Omental fat pad (tissue), 4 donors: ENCODE measurements around the gene PTPRD. TPM values are rescaled to one million over a fixed set of nuclear protein-coding genes. Genes with fewer than 3 reads are reported as not detected.

Experiments
- ATAC-seq: fragments of 150-250 bp; one replicate; pipeline ENCODE4 v1.9.1; 2016; ENCODE audit warnings: mild to moderate bottlenecking, moderate library complexity; ENCODE audit not compliant: low FRiP score
- DNase-seq: peaks from one replicate; pipeline ENCODE4 v3.0.0-alpha.2; 2019; ENCODE audit warnings: low spot score
- total RNA-seq, 4 donors: library from RNA; depleted of rRNA; stranded (reverse); fragments of >200 nt; gene quantifications; one replicate each; pipeline ENCODE4 v1.1.0, GENCODE V29; 2016
- TF ChIP-seq, protein P1 (sequence below), 3 donors: fragments of 450-650 bp; IDR thresholded peaks; one replicate each; pipeline ENCODE4 v1.5.1; 2016 to 2017; ENCODE audit warnings: antibody characterized with exemption in 3 of 3, mild to moderate bottlenecking in 3 of 3, moderate library complexity in 2 of 3

PTPRD gene
- total RNA-seq, 4 donors from 2014 or later, result 3.5 to 34.2 (median 11.2) TPM

- no peak for DNase-seq
- TF ChIP-seq, protein P1, sequence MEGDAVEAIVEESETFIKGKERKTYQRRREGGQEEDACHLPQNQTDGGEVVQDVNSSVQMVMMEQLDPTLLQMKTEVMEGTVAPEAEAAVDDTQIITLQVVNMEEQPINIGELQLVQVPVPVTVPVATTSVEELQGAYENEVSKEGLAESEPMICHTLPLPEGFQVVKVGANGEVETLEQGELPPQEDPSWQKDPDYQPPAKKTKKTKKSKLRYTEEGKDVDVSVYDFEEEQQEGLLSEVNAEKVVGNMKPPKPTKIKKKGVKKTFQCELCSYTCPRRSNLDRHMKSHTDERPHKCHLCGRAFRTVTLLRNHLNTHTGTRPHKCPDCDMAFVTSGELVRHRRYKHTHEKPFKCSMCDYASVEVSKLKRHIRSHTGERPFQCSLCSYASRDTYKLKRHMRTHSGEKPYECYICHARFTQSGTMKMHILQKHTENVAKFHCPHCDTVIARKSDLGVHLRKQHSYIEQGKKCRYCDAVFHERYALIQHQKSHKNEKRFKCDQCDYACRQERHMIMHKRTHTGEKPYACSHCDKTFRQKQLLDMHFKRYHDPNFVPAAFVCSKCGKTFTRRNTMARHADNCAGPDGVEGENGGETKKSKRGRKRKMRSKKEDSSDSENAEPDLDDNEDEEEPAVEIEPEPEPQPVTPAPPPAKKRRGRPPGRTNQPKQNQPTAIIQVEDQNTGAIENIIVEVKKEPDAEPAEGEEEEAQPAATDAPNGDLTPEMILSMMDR (IDR thresholded peaks at IDR 0.05), result no peak
- ATAC-seq, result no peak
Observed at GRCh38 chr9:10438955-10439354, 173.8 kb downstream of the PTPRD start.

DNA sequence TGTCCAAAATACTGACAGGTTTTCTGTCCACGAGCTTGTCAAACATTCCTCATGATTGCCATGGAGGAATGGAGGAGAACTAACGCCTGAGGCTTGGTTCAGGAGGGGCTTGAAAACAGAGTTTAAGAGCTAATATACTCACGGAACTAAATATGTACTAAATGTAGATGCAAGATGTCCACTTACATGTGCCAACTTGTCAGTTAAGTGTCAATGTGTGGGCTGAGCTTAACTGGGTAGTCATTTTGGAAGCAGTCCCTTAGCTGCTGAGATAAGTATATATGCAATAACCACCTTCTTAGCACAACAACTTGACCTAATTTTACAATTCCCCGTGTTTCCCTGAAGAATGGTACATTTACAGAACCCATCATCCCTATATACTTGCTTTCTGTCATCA is 176.0 kb downstream of the PTPRD start:
- TF ChIP-seq, protein P1 (IDR thresholded peaks at IDR 0.05), result no peak
- DNase-seq (no peak), ATAC-seq (no peak)

DNA sequence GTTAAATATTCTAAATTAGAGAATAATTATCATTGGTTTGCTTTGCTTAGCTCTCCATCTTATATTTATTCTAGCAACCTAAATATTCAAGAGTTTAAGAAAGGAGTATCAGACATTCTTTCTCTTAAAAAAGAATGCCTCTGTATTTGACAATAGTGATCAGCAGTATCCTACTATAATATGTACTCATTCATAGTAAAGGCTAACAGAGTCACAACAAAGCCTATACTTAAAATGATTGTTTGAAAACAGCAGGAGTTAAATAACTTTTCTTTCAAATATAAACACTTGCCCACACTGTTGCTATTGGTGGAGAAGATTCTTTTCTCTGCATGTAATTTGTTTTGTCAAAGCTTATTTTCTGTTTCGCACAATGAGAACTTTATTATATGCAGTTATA is 178.4 kb downstream of the PTPRD start:
- no peak for ATAC-seq

GRCh38 chr9:10411272-10411671 is 201.5 kb downstream of the PTPRD start:
- TF ChIP-seq, protein P1 (IDR thresholded peaks at IDR 0.05), result no peak

More for the DNA sequence above, 178.4 kb downstream of the PTPRD start:
- TF ChIP-seq, protein P1 (IDR thresholded peaks at IDR 0.05), result no peak
- DNase-seq, result no peak

GRCh38 chr9:10403283-10403682 is 209.5 kb downstream of the PTPRD start:
- TF ChIP-seq, protein P1 (IDR thresholded peaks at IDR 0.05), result no peak
- no peak for DNase-seq
- ATAC-seq, result no peak

More at GRCh38 chr9:10411272-10411671, 201.5 kb downstream of the PTPRD start:
- DNase-seq (no peak), ATAC-seq (no peak)

DNA sequence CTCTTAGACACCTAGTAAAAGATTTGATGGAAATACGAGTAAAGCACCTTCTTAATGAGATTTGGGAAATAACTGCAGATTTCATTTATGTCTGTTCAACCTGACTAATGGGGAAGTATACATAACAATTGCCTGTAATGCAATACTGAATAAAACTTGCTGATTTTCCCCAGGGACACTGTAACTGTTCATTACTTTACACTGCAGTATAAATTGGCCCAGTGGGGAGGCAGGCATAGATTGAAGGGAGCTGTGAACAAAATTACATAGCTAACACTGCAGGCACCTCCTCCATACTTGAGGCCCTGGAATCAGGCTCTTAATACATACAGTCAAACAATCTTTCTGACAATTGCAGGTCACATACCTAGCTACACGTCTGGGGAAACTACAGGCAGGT is 216.2 kb downstream of the PTPRD start:
- TF ChIP-seq, protein P1 (IDR thresholded peaks at IDR 0.05), result no peak
- no peak for DNase-seq
- no peak for ATAC-seq

DNA sequence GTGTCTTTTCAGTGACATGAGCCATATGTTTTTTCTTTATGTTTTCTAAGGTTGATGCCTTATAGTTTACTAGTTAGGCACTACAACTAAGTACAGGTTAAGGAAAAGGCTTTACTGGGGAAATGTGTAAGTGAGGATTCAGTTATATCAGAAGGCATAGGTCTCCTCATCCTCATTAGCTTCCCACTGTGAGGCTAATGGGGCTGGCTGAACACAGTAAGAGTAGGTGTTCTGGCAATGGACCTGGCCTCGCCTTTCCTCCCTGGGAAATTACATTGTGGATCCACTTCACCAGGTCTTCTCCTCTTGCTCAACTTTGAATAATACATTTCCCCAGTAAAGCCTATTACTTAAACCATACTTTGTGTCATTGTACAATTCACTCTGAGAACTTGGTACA is 225.5 kb downstream of the PTPRD start:
- TF ChIP-seq, protein P1 (IDR thresholded peaks at IDR 0.05), result no peak
- DNase-seq (no peak), ATAC-seq (no peak)
